ENCODE results near the gene RNU2-1.

GRCh38 chr17:43217614-43218087 lies 16.1 kb downstream of the RNU2-1 start:
- TF ChIP-seq EZH2phosphoT487 (IDR thresholded peaks at IDR 0.05; ENCODE audit: low read depth, severe bottlenecking, unreplicated experiment) (no peak), CTCF (IDR thresholded peaks at IDR 0.05; ENCODE audit: poor library complexity) (no peak)

All from hepatocyte (in vitro differentiated cells).